ENCODE results near the gene SMIM17.

The SMIM17 gene

GRCh38 chr19:56681702-56682101 lies 38.7 kb downstream of the SMIM17 start:
- DNase-seq (ENCODE audit: low read depth), result no peak
- TF ChIP-seq, protein P1, sequence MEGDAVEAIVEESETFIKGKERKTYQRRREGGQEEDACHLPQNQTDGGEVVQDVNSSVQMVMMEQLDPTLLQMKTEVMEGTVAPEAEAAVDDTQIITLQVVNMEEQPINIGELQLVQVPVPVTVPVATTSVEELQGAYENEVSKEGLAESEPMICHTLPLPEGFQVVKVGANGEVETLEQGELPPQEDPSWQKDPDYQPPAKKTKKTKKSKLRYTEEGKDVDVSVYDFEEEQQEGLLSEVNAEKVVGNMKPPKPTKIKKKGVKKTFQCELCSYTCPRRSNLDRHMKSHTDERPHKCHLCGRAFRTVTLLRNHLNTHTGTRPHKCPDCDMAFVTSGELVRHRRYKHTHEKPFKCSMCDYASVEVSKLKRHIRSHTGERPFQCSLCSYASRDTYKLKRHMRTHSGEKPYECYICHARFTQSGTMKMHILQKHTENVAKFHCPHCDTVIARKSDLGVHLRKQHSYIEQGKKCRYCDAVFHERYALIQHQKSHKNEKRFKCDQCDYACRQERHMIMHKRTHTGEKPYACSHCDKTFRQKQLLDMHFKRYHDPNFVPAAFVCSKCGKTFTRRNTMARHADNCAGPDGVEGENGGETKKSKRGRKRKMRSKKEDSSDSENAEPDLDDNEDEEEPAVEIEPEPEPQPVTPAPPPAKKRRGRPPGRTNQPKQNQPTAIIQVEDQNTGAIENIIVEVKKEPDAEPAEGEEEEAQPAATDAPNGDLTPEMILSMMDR (IDR thresholded peaks at IDR 0.05; ENCODE audit: control insufficient read depth, extremely low read depth, insufficient read depth), result no peak
- no peak overlapping the region for H3K4me3 ChIP-seq (ENCODE audit: low read depth, low read length)

GRCh38 chr19:56683116-56683515 lies 40.2 kb downstream of the SMIM17 start:
- H3K4me3 ChIP-seq (ENCODE audit: low read depth, low read length), result no peak overlapping the region
- no peak for DNase-seq (ENCODE audit: low read depth)
- TF ChIP-seq, protein P1 (IDR thresholded peaks at IDR 0.05; ENCODE audit: control insufficient read depth, extremely low read depth, insufficient read depth), result no peak

DNA sequence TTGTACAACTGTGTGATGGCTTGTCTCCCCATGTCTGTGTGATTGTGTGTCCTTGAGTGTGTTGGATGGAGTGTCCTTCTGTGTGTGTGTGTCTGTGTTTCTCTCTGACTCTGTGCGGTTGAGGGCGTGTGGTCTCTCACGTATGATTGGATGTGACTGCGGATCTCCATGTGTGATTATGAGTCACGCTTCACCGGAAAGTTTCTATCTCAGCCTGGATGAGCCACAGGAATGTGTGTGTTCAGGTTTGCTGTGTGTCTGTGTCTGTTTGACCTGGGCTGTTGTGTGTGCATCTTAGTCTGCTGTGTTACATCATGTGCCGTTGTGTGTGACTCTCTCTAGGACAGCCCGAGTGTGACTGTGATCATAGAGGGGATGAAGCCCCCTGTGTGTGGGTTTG lies 44.1 kb downstream of the SMIM17 start:
- H3K4me3 ChIP-seq (ENCODE audit: low read depth, low read length), result no peak overlapping the region
- TF ChIP-seq, protein P1 (IDR thresholded peaks at IDR 0.05; ENCODE audit: control insufficient read depth, extremely low read depth, insufficient read depth), result no peak
- no peak for DNase-seq (ENCODE audit: low read depth)

GRCh38 chr19:56689198-56689597 lies 46.2 kb downstream of the SMIM17 start:
- H3K4me3 ChIP-seq (ENCODE audit: low read depth, low read length), result no peak overlapping the region
- TF ChIP-seq, protein P1 (IDR thresholded peaks at IDR 0.05; ENCODE audit: control insufficient read depth, extremely low read depth, insufficient read depth), result peak; percentile 49
- no peak for DNase-seq (ENCODE audit: low read depth)

GRCh38 chr19:56690670-56691069 lies 47.7 kb downstream of the SMIM17 start:
- DNase-seq (ENCODE audit: low read depth), result no peak
- H3K4me3 ChIP-seq (ENCODE audit: low read depth, low read length), result no peak overlapping the region
- TF ChIP-seq, protein P1 (IDR thresholded peaks at IDR 0.05; ENCODE audit: control insufficient read depth, extremely low read depth, insufficient read depth), result no peak

GRCh38 chr19:56692206-56692895 lies 49.4 kb downstream of the SMIM17 start:
- DNase-seq (ENCODE audit: low read depth), result no peak
- TF ChIP-seq, protein P1 (IDR thresholded peaks at IDR 0.05; ENCODE audit: control insufficient read depth, extremely low read depth, insufficient read depth), result no peak
- no peak overlapping the region for H3K4me3 ChIP-seq (ENCODE audit: low read depth, low read length)

DNA sequence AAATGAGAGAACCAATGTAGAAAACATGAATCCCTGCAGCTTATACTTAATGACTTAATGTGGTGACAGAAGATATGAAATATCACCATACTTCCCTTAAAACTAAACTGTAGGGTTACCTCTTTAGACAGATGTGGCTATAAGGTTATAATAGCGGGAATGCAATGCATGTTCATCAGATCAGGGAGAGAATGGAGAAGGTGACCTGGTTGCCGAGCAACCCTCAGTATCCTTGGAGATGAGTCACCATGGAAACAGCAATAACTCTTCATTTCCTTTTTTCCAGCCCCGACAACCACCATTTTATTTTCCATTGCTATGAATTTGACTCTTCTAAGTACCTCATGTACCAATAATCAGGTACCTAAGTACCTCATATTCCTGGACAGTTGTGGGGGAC lies 56.6 kb downstream of the SMIM17 start:
- H3K4me3 ChIP-seq (ENCODE audit: low read depth, low read length), result no peak overlapping the region
- TF ChIP-seq, protein P1 (IDR thresholded peaks at IDR 0.05; ENCODE audit: control insufficient read depth, extremely low read depth, insufficient read depth), result no peak
- DNase-seq (ENCODE audit: low read depth), result no peak

Measured in LNCaP clone FGC (cell line).